ENCODE data around the gene OR6M1. TPM values are rescaled to one million over a fixed set of nuclear protein-coding genes. Genes with fewer than 3 reads are reported as not detected.

The OR6M1 gene
- total and polyA plus RNA-seq, 2 donors (not counting 3 experiments of a cell fraction or from before 2014, with no cell fraction given), result not detected

- Histone ChIP-seq H3K4me1 (ENCODE audit: control insufficient read depth, extremely low read depth, insufficient read depth, low read length) (peaks cover 10% of the 10 kb centered on the region), H3K4me3 (replicated peaks in 1 of 3; ENCODE audit: insufficient read depth in 1 of 3, low read depth in 1 of 3, low read length in 3 of 3) (no peak overlapping the region), H4K20me1 (replicated peaks; ENCODE audit: control insufficient read depth, extremely low read depth, insufficient read depth, low read length) (no peaks in the 10 kb centered on the region), H3K9ac (replicated peaks; ENCODE audit: extremely low read depth, insufficient read depth, low read length) (no peak overlapping the region), H3K27ac (ENCODE audit: insufficient read depth, low read depth, low read length) (peak overlapping the region; percentile 28), H3K79me2 (ENCODE audit: control insufficient read depth, insufficient read depth, low read length) (no peaks in the 10 kb centered on the region), H3K9me3 (replicated peaks; ENCODE audit: control insufficient read depth, insufficient read depth, low read length) (no peaks in the 10 kb centered on the region), H3K9me1 (replicated peaks; ENCODE audit: control insufficient read depth, extremely low read depth, insufficient read depth, low read length) (no peaks in the 10 kb centered on the region), H2AFZ (ENCODE audit: low read depth, low read length) (peak overlapping the region; percentile 3), H3K27me3 (ENCODE audit: control insufficient read depth in 2 of 2, insufficient read depth in 2 of 2, low read length in 2 of 2) (no peaks in the 10 kb centered on the region), H3K4me2 (ENCODE audit: insufficient read depth, low read length) (peak overlapping the region; percentile 10), H3K36me3 (ENCODE audit: control insufficient read depth in 2 of 2, extremely low read depth in 1 of 2, insufficient read depth in 2 of 2, low read length in 2 of 2) (no peaks in the 10 kb centered on the region)
- ChIA-PET CTCF (no interaction called here), POLR2A (no interaction called here)
- dilution Hi-C loops (cut with MboI; ENCODE audit: extremely low pct_ligation_motif_present, low sequenced_read_pairs) (no loop called here), intact Hi-C loops (cut with micrococcal nuclease) (no loop called here)
- peak; percentile 46 for FAIRE-seq
- no TSS peak for BruUV-seq (replicated peaks)
- TF ChIP-seq FOS (IDR thresholded peaks at IDR 0.05; ENCODE audit: borderline replicate concordance, insufficient read depth, low read length) (peak; percentile 63), GATA2 (IDR thresholded peaks at IDR 0.05; ENCODE audit: insufficient read depth, insufficient read length, low read depth, low read length) (peak; percentile 73), CTCF (IDR thresholded peaks at IDR 0.05; ENCODE audit: extremely low read depth in 1 of 2, insufficient read depth in 1 of 2, low read depth in 1 of 2, low read length in 2 of 2) (no peak), MYC (IDR thresholded peaks at IDR 0.05; ENCODE audit: low read depth, low read length) (no peak), JUN (IDR thresholded peaks at IDR 0.05; ENCODE audit: borderline replicate concordance, insufficient read depth, insufficient read length, low read depth) (peak; percentile 39)
- DNase-seq (ENCODE audit: low read depth, low spot score), result peak; percentile 44
Observed at GRCh38 chr11:123841174-123841573, 35.0 kb upstream of the OR6M1 start.

DNA sequence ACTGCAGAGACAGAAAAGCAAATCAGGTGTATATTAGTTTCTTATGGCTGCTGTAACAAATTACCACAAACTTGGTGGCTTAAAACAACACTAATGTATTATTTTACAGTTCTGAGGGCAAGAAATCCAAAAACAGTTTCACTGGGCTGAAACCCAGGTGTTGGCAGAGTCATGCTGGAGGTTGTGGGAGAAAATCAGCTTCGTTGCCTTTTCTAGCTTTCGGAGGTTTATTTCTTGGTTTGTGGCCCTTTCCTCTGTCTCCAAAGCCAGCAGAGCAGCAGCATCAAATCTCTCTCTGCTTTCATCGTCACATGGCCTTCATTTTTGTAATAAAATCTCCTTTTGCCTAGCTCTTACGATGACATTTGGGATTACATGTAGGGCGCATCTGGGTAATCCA is 33.0 kb upstream of the OR6M1 start:
- FAIRE-seq (no peak), DNase-seq (ENCODE audit: low read depth, low spot score) (no peak)
- no peak overlapping the region for H2AFZ ChIP-seq (ENCODE audit: low read depth, low read length)
- peaks cover 10% of the 10 kb centered on the region for H3K4me1 ChIP-seq (ENCODE audit: control insufficient read depth, extremely low read depth, insufficient read depth, low read length)
- H3K9ac ChIP-seq (replicated peaks; ENCODE audit: extremely low read depth, insufficient read depth, low read length), result no peak overlapping the region
- no peak overlapping the region for H3K4me2 ChIP-seq (ENCODE audit: insufficient read depth, low read length)
- no TSS peak for BruUV-seq (replicated peaks)
- dilution Hi-C loops (cut with MboI; ENCODE audit: extremely low pct_ligation_motif_present, low sequenced_read_pairs) (no loop called here), intact Hi-C loops (cut with micrococcal nuclease) (no loop called here)
- no peak overlapping the region for H3K27ac ChIP-seq (ENCODE audit: insufficient read depth, low read depth, low read length)
- TF ChIP-seq FOS (IDR thresholded peaks at IDR 0.05; ENCODE audit: borderline replicate concordance, insufficient read depth, low read length) (no peak), EZH2 (IDR thresholded peaks at IDR 0.05; ENCODE audit: borderline replicate concordance, low read depth, low read length, severe bottlenecking) (no peak), MAX (IDR thresholded peaks at IDR 0.05; ENCODE audit: insufficient read depth, insufficient read length) (no peak), POLR2A (IDR thresholded peaks at IDR 0.05; ENCODE audit: low read depth, low read length) (no peak), CTCF (IDR thresholded peaks at IDR 0.05; ENCODE audit: extremely low read depth in 1 of 2, insufficient read depth in 1 of 2, low read depth in 1 of 2, low read length in 2 of 2) (no peak), GATA2 (IDR thresholded peaks at IDR 0.05; ENCODE audit: insufficient read depth, insufficient read length, low read depth, low read length) (no peak), MYC (IDR thresholded peaks at IDR 0.05; ENCODE audit: low read depth, low read length) (no peak), JUN (IDR thresholded peaks at IDR 0.05; ENCODE audit: borderline replicate concordance, insufficient read depth, insufficient read length, low read depth) (no peak), POLR2AphosphoS5 (IDR thresholded peaks at IDR 0.05; ENCODE audit: insufficient read depth, low read depth, low read length) (no peak)
- H4K20me1 ChIP-seq (replicated peaks; ENCODE audit: control insufficient read depth, extremely low read depth, insufficient read depth, low read length), result no peaks in the 10 kb centered on the region
- no peak overlapping the region for H3K4me3 ChIP-seq (replicated peaks in 1 of 3; ENCODE audit: insufficient read depth in 1 of 3, low read depth in 1 of 3, low read length in 3 of 3)
- no peaks in the 10 kb centered on the region for H3K36me3 ChIP-seq (ENCODE audit: control insufficient read depth in 2 of 2, extremely low read depth in 1 of 2, insufficient read depth in 2 of 2, low read length in 2 of 2)
- CTCF ChIA-PET, result interaction anchor here (0.8 kb wide), 1 partner anchor 113 kb away, joined by 3 read pairs; no protein-coding TSS in a partner anchor
- H3K27me3 ChIP-seq (ENCODE audit: control insufficient read depth in 2 of 2, insufficient read depth in 2 of 2, low read length in 2 of 2), result no peaks in the 10 kb centered on the region
- H3K9me1 ChIP-seq (replicated peaks; ENCODE audit: control insufficient read depth, extremely low read depth, insufficient read depth, low read length), result no peaks in the 10 kb centered on the region
- POLR2A ChIA-PET, result no interaction called here
- no peaks in the 10 kb centered on the region for H3K79me2 ChIP-seq (ENCODE audit: control insufficient read depth, insufficient read depth, low read length)
- no peaks in the 10 kb centered on the region for H3K9me3 ChIP-seq (replicated peaks; ENCODE audit: control insufficient read depth, insufficient read depth, low read length)
